HepG2 (cell line): Measurements from ENCODE around the gene CLDN7. TPM values are rescaled to one million over a fixed set of nuclear protein-coding genes. Genes with fewer than 3 reads are reported as not detected.

Experiments used
- FOSL2 ChIP-seq: sonication (generic); formaldehyde crosslinking; IDR thresholded peaks from 2 replicates; pipeline ENCODE4 v1.4.0; 2020; ENCODE audit warnings: missing genetic modification reagents
- FOXC1 ChIP-seq: sonication (generic); formaldehyde crosslinking; IDR thresholded peaks from 2 replicates; pipeline ENCODE4 v1.8.0; 2022; ENCODE audit warnings: mild to moderate bottlenecking, missing genetic modification reagents, borderline replicate concordance
- FOXO1 ChIP-seq: sonication (generic); formaldehyde crosslinking; IDR thresholded peaks from 2 replicates; pipeline ENCODE4 v1.4.0; 2020; ENCODE audit warnings: missing genetic modification reagents
- IKZF5 ChIP-seq: IDR thresholded peaks from 2 replicates; pipeline ENCODE4 v1.6.1; 2018; ENCODE audit warnings: missing genetic modification reagents, mild to moderate bottlenecking, missing compliant biosample characterization
- MED13 ChIP-seq: sonication (generic); formaldehyde crosslinking; IDR thresholded peaks from 2 replicates; pipeline ENCODE4 v1.5.0; 2020; ENCODE audit warnings: missing genetic modification reagents
- POLR2AphosphoS5 ChIP-seq: IDR thresholded peaks from 2 replicates; pipeline ENCODE4 v1.6.1; 2012; ENCODE audit warnings: low read depth, low read length
- ZBTB46 ChIP-seq: sonication (generic); formaldehyde crosslinking; IDR thresholded peaks from 2 replicates; pipeline ENCODE4 v1.4.0; 2020; ENCODE audit warnings: mild to moderate bottlenecking, missing genetic modification reagents, borderline replicate concordance
- ZNF160 ChIP-seq: sonication (generic); formaldehyde crosslinking; IDR thresholded peaks from 2 replicates; pipeline ENCODE4 v1.8.0; 2022; ENCODE audit warnings: mild to moderate bottlenecking, inconsistent platforms, missing genetic modification reagents
- ZNF761 ChIP-seq: sonication (generic); formaldehyde crosslinking; conservative IDR thresholded peaks from 2 replicates; pipeline ENCODE4 v1.4.0; 2020; ENCODE audit warnings: mild to moderate bottlenecking, missing genetic modification reagents
- polyA plus RNA-seq, 8 experiments: library from polyadenylated mRNA; depleted of rRNA in 3 of 8; stranded (reverse) in 7 of 8; unstranded in 1 of 8; fragments of >200 nt; fragmentation: Illumina TruSeq in 4 of 8; extraction: Trizol in 4 of 8; gene quantifications; 2 replicates each; pipeline versions ENCODE4 v1.2.1 to v1.2.3, GENCODE V29; 2011 to 2016; ENCODE audit warnings: low read depth in 4 of 8, missing spikeins in 1 of 8, mixed read lengths in 1 of 8; ENCODE audit not compliant: insufficient read depth in 1 of 8
- total RNA-seq, 5 experiments: library from RNA; depleted of rRNA; stranded (reverse); fragments of >200 nt; fragmentation: Illumina TruSeq; extraction: Trizol; gene quantifications; 2 replicates each; pipeline ENCODE4 v1.2.3, GENCODE V29; 2016; ENCODE audit warnings: low read depth in 1 of 5
- TF ChIP-seq, protein P1 (sequence below): sonication (generic); formaldehyde crosslinking; IDR thresholded peaks from 2 replicates; pipeline ENCODE4 v1.5.0; 2020; ENCODE audit warnings: mild to moderate bottlenecking, missing genetic modification reagents, borderline replicate concordance
- TF ChIP-seq, protein P2 (sequence below), 2 experiments: IDR thresholded peaks; 2 replicates each; pipeline ENCODE4 v1.6.1; 2011 to 2012; ENCODE audit warnings: low read length in 2 of 2, borderline replicate concordance in 1 of 2, low read depth in 1 of 2, mild to moderate bottlenecking in 1 of 2, moderate library complexity in 1 of 2
- TF ChIP-seq, protein P3 (sequence below): sonication (generic); formaldehyde crosslinking; IDR thresholded peaks from 2 replicates; pipeline ENCODE4 v1.5.1; 2020; ENCODE audit warnings: missing genetic modification reagents, mild to moderate bottlenecking, borderline replicate concordance

CLDN7 gene
- total and polyA plus RNA-seq, 2 of the 13 experiments (the other 11 are each of a cell fraction or from before 2014, with no cell fraction given), result not detected

DNA sequence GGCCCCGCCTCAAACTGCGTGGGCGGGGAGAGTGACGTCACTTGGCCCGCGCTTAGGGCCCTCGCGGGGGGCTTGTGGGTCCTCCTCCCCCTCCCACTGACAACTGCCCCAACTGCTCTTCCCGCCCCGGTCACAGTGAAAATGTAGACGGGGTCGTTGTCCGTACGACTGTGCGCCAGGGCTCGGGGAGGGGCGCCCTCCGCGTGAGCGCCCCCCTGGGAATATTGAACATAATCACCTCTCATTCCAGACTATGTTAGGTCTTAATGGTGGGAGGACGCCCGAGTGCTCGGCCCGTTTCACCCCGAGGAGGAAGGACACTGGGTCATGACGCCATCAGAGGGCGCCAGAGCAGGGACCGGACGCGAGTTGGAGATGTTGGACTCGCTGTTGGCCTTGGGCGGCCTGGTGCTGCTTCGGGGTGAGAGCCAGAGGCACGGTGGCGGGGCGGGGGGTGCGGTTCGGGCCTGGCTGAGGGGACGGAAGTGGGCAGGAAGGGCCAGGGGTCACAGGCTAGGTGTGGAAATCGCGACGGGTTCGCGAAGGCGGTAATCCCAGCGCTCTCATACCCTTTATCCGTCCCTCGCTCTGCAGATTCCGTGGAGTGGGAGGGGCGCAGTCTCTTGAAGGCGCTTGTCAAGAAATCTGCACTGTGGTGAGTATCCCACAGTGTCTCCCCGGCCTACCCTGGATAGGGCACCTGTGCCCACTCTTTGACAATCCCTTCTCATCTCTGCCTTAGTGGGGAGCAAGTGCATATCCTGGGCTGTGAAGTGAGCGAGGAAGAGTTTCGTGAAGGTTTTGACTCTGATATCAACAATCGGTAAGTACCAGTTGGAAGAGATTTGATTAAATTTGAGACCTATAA lies 9.9 kb downstream of the CLDN7 start, which contains the start of gene ELP5 (continued):
- TF ChIP-seq, protein P1, sequence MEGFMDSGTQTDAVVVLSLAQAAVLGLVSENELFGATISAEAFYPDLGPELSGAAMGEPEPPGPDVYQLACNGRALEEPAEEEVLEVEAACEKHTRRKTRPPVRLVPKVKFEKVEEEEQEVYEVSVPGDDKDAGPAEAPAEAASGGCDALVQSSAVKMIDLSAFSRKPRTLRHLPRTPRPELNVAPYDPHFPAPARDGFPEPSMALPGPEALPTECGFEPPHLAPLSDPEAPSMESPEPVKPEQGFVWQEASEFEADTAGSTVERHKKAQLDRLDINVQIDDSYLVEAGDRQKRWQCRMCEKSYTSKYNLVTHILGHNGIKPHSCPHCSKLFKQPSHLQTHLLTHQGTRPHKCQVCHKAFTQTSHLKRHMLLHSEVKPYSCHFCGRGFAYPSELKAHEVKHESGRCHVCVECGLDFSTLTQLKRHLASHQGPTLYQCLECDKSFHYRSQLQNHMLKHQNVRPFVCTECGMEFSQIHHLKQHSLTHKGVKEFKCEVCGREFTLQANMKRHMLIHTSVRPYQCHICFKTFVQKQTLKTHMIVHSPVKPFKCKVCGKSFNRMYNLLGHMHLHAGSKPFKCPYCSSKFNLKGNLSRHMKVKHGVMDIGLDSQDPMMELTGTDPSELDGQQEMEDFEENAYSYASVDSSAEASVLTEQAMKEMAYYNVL (CRISPR knock-in tag), result peak; percentile 66; the same call in 1 of the 2 replicates
- TF ChIP-seq ZNF761 (peak; percentile 68), FOXC1 (CRISPR knock-in tag) (peak; percentile 90), FOXO1 (no peak), IKZF5 (CRISPR knock-in tag) (peak; percentile 72), ZNF160 (CRISPR knock-in tag) (peak; percentile 32; the same call in 1 of the 2 replicates), ZBTB46 (no peak), FOSL2 (CRISPR knock-in tag) (peak; percentile 34), POLR2AphosphoS5 (peak; percentile 79), MED13 (no peak)
- TF ChIP-seq, protein P2, sequence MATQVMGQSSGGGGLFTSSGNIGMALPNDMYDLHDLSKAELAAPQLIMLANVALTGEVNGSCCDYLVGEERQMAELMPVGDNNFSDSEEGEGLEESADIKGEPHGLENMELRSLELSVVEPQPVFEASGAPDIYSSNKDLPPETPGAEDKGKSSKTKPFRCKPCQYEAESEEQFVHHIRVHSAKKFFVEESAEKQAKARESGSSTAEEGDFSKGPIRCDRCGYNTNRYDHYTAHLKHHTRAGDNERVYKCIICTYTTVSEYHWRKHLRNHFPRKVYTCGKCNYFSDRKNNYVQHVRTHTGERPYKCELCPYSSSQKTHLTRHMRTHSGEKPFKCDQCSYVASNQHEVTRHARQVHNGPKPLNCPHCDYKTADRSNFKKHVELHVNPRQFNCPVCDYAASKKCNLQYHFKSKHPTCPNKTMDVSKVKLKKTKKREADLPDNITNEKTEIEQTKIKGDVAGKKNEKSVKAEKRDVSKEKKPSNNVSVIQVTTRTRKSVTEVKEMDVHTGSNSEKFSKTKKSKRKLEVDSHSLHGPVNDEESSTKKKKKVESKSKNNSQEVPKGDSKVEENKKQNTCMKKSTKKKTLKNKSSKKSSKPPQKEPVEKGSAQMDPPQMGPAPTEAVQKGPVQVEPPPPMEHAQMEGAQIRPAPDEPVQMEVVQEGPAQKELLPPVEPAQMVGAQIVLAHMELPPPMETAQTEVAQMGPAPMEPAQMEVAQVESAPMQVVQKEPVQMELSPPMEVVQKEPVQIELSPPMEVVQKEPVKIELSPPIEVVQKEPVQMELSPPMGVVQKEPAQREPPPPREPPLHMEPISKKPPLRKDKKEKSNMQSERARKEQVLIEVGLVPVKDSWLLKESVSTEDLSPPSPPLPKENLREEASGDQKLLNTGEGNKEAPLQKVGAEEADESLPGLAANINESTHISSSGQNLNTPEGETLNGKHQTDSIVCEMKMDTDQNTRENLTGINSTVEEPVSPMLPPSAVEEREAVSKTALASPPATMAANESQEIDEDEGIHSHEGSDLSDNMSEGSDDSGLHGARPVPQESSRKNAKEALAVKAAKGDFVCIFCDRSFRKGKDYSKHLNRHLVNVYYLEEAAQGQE (IDR thresholded peaks at IDR 0.05; ENCODE audit: borderline replicate concordance in 1 of 2, low read depth in 1 of 2, low read length in 2 of 2), result no peak; a peak in 1 of 4 replicates
- TF ChIP-seq, protein P3, sequence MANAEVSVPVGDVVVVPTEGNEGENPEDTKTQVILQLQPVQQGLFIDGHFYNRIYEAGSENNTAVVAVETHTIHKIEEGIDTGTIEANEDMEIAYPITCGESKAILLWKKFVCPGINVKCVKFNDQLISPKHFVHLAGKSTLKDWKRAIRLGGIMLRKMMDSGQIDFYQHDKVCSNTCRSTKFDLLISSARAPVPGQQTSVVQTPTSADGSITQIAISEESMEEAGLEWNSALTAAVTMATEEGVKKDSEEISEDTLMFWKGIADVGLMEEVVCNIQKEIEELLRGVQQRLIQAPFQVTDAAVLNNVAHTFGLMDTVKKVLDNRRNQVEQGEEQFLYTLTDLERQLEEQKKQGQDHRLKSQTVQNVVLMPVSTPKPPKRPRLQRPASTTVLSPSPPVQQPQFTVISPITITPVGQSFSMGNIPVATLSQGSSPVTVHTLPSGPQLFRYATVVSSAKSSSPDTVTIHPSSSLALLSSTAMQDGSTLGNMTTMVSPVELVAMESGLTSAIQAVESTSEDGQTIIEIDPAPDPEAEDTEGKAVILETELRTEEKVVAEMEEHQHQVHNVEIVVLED, result peak; percentile 55; the same call in 1 of the 2 replicates
